Right cardiac atrium (tissue), 5 donors: ENCODE results near the gene FBXO7. TPM values are rescaled to one million over a fixed set of nuclear protein-coding genes. Genes with fewer than 3 reads are reported as not detected.
"Not testable (repeated sequence)": the region's sequence is repeated elsewhere in the genome, so short reads cannot be mapped to it uniquely, and the experiment has no call there.

ENCODE experiments used
- ATAC-seq, 2 donors: fragments of 200-7000 bp; cut with Tn5 transposase; one replicate each; pipeline versions ENCODE4 v1.8.0 to v1.9.1; 2020; ENCODE audit warnings: moderate library complexity in 2 of 2, mild to moderate bottlenecking in 1 of 2
- DNase-seq, 3 donors: peaks; one replicate each; pipeline ENCODE4 v3.0.0-alpha.2; 2020
- H3K27ac ChIP-seq: one replicate; pipeline ENCODE4 v1.5.1; 2013; ENCODE audit warnings: mild to moderate bottlenecking, low read length, control low read depth, moderate library complexity
- H3K27me3 ChIP-seq: one replicate; pipeline ENCODE4 v1.6.1; 2013; ENCODE audit not compliant: control insufficient read depth, insufficient read depth
- H3K4me1 ChIP-seq: one replicate; pipeline ENCODE4 v1.6.1; 2013; ENCODE audit warnings: low read length; ENCODE audit not compliant: control insufficient read depth, insufficient read depth
- H3K4me3 ChIP-seq: one replicate; pipeline ENCODE4 v1.5.1; 2013; ENCODE audit warnings: low read length, control low read depth
- H3K9me3 ChIP-seq: one replicate; pipeline ENCODE4 v1.6.1; 2013; ENCODE audit warnings: low read length; ENCODE audit not compliant: control insufficient read depth
- WGBS: extraction: QIAGEN DNeasy Blood & Tissue Kit; methylation state at CpG from one replicate; pipeline ENCODE4 v1.1.7; 2013; 5-methylcytosine and 5-hydroxymethylcytosine counted together
- intact Hi-C, 4 donors: fragments of 100-400 bp; cut with DNase I; formaldehyde crosslinking; loops; one replicate each; pipeline versions ENCODE4 v1.11.0 to v1.14.0; 2022 to 2023
- polyA plus RNA-seq: library from polyadenylated mRNA; stranded (reverse); fragments of 200-250 nt; gene quantifications from one replicate; pipeline ENCODE4 v1.2.3, GENCODE V29; 2013
- total RNA-seq, 4 donors: library from RNA; stranded (reverse); fragmentation: NEBNext Ultra II Directional; extraction: Animal tissue kit (Norgen Biotek cat#: 25700); gene quantifications; one replicate each; pipeline ENCODE4 v1.2.1, GENCODE V29; 2021
- donor health status: healthy with polysubstance abuse.
- donor health status: DM: no; HTN: yes; CAD: no.
- donor health status: DM: no; HTN: no; CAD: no.
- donor health status: DM: no; HTN: yes; CAD: no; lungs with severe emphysema.
- donor health status: DM: yes; HTN: yes; CAD: no.

Gene FBXO7
- total and polyA plus RNA-seq, 5 donors, result 38.0 to 52.9 (median 49.1) TPM

DNA sequence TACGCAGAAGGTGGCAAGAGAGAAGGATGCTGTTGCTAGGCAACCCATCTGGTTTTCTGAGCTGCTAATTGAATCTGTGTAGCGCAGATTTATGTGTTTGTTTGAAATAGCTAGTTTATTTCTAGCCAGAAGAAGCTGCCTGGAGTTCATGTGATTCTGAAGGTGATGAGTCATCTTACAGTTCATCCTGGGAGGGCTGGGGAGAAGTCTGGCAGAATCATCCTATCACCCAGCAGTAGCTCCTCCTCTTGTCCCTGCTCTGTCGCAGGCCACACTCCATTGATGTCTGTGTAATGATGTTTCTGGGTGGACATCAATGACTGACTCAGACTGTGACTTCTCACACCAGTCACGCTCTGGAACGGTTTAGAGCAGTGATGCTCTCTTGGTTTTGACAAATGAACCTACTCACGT lies 4.8 kb upstream of the FBXO7 start:
- Histone ChIP-seq H3K4me3 (no peak overlapping the region), H3K9me3 (no peaks in the 10 kb centered on the region), H3K4me1 (peaks cover 4% of the 10 kb centered on the region), H3K27me3 (no peaks in the 10 kb centered on the region), H3K27ac (no peak overlapping the region)
- ATAC-seq, result no peak
- intact Hi-C loops, result loop anchor here in 1 of 4 donors (10.0 kb wide), 1 partner anchor 55 kb away; the partner anchor contains the start of gene RTCB
- WGBS, result 46% methylated on average over 6 of the region's 6 CpGs
- DNase-seq, result no peak

DNA sequence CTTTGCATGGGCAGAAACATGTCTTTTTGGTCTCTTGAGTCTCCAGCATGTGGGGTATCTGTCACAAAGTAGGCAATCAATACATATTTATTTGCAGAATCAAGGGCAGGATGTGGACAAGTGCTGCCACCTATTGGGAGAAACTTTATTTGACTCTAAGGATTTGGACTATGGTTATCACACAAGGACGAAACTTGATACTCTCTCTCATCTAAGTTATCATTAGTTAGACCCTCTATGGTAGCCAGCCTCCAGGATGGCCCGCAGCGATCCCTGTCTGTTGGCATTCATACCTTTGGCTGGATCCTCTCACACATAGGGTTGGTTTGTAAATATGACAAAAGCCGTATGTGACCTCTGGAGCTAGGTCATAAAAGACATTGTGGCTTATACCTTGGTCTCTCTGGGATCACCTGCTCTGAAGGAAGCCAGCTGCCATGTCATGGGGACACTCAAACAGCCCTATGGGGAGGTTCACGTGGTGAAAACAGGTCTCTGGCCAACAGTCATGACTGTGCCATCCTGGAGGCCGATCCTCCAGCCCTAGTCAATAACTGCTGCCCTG lies 1.1 kb upstream of the FBXO7 start:
- ATAC-seq, result peak in 1 of 2 donors; percentile 3
- Histone ChIP-seq H3K27ac (peak overlapping the region; percentile 39), H3K4me1 (peaks cover 7% of the 10 kb centered on the region), H3K27me3 (no peaks in the 10 kb centered on the region), H3K9me3 (no peaks in the 10 kb centered on the region), H3K4me3 (no peak overlapping the region)
- peak in 2 of 3 donors; percentile 13 to 50 for DNase-seq
- intact Hi-C loops, result loop anchor here in 1 of 4 donors (10.0 kb wide), 1 partner anchor 59 kb away; the partner anchor contains the start of gene RTCB
- 31% methylated on average over 6 of the region's 6 CpGs for WGBS

DNA sequence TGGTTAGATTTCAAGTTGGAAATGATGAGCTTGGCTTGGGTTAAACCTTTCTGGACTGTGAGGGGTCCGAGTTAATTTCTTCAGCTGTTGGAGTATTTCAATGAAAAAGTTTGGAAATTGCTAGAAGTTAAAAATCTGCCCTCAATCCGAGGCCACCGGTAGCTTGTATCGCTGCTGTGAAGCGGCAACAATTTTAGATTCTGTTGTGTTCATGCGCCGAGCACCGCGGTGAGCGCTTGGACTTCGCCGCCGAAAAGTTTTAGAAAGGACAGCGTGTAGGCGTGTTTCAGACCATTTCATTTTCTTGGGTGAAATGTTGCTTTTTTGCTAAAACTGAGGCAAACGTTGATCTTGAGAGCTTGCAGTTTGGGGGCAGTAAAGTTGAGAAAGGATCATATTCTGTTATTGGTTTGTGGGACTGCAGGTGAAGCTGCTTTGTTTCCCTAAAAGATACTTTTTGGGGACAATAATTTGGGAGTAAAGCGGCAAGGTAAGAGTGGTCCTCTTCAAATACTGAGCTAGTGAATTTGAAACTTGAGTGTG lies 928 bp downstream of the FBXO7 start:
- H3K9me3 ChIP-seq, result no peaks in the 10 kb centered on the region
- H3K4me1 ChIP-seq, result peaks cover 7% of the 10 kb centered on the region
- ATAC-seq (peak in 1 of 2 donors; percentile 26), DNase-seq (peak; percentile 21 to 67 (median 66))
- H3K27me3 ChIP-seq, result no peaks in the 10 kb centered on the region
- H3K27ac ChIP-seq, result peak overlapping the region; percentile 77
- intact Hi-C loops, result loop anchor here in 1 of 4 donors (10.0 kb wide), 1 partner anchor 61 kb away; the partner anchor contains the start of gene RTCB
- H3K4me3 ChIP-seq, result peak overlapping the region; percentile 60
- WGBS, result under 1% methylated on average over 17 of the region's 17 CpGs

DNA sequence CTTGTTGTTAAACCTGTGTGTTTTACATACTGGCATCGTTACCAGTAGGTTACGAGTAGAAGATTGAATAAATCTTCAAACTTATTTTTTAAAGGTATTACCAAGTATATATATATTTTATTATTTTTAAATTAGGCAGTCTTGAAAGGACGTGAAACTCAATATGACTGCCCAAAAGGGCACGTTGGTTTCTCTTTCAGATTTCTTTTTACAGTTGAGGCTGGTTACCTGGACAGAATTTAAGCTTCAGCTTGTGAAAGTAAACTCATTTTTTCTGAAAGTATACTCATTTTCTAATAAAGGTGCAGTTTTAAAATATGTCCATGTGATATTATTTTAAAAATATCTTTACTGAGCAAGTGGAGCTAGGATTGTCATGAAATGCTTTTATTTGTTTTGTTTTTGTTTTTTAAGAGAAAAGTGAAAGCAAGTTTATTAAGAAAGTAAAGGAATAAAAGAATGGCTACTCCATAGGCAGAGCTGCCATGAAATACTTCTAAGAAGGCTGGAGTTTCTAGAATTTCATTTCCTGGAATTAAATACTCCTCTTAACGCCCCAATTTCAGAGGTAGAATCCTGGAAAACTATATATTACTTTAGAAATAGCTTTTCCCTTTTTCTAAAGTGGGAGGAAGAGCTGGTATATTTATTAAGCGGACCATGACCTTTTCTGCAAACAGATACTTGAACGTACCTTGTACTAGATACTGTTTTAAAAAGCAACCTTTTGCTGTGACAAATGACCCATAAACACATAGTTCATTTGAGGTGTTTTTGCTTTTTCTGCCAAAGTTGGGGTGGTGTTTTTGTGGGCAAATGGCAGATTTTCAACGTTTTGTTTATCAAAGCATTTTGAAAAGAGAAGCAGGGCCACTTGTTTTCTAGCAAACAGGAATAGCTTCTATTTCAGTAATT lies 1.9 kb downstream of the FBXO7 start:
- ATAC-seq (no peak), DNase-seq (no peak)
- no peaks in the 10 kb centered on the region for H3K27me3 ChIP-seq
- 25% methylated on average over 8 of the region's 8 CpGs for WGBS
- H3K4me3 ChIP-seq, result peak overlapping the region; percentile 60
- intact Hi-C loops, result loop anchor here in 1 of 4 donors (10.0 kb wide), 1 partner anchor 62 kb away; the partner anchor contains the start of gene RTCB
- H3K9me3 ChIP-seq, result no peaks in the 10 kb centered on the region
- peaks cover 7% of the 10 kb centered on the region for H3K4me1 ChIP-seq
- no peak overlapping the region for H3K27ac ChIP-seq

DNA sequence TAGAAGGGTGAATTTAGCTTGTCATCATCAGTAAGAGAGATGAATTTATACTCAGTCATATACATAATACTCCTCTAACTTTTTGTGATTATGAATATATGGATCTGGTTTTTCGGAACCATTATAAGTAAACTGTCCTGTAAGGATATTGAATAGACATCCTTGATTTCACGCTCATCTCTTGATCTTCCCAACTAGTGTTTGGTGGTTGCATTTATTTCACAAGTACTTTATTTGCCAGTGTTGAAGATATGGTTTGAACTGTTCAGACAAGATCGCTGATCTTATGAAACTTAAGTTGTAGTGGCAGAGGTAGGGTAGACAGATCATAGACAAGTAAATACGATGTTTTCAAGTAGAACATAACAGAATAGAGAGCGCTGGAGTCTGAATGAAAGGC lies 3.0 kb downstream of the FBXO7 start:
- intact Hi-C loops, result loop anchor here in 1 of 4 donors (10.0 kb wide), 1 partner anchor 63 kb away; the partner anchor contains the start of gene RTCB
- ATAC-seq (no peak), DNase-seq (no peak)
- Histone ChIP-seq H3K27me3 (no peaks in the 10 kb centered on the region), H3K27ac (no peak overlapping the region), H3K9me3 (no peaks in the 10 kb centered on the region), H3K4me1 (peaks cover 7% of the 10 kb centered on the region), H3K4me3 (no peak overlapping the region)
- WGBS, result 93% methylated on average over 5 of the region's 5 CpGs

DNA sequence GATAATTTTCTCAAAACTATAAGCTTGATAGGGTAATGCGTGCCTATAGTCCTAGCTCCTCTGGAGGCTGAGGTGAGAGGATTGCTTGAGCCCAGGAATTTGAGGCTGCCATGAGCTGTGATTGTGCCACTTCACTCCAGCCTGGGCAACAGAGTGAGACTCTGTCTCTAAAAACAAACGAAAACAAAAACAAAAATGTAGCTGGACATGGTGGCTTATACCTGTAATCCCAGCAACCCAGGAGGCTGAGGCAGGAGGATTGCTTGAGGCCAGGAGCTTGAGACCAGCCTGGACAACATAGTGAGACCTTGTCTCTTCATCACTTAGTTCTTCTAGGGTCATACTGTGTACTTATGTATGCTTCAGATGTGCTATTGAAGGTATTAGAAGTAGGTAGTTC lies 3.9 kb downstream of the FBXO7 start:
- 96% methylated on average over 2 of the region's 2 CpGs for WGBS
- H3K4me1 ChIP-seq, H3K4me3 ChIP-seq, H3K27me3 ChIP-seq, H3K27ac ChIP-seq, DNase-seq, ATAC-seq, H3K9me3 ChIP-seq: not testable (repeated sequence)
- intact Hi-C loops, result loop anchor here in 1 of 4 donors (10.0 kb wide), 1 partner anchor 64 kb away; the partner anchor contains the start of gene RTCB

DNA sequence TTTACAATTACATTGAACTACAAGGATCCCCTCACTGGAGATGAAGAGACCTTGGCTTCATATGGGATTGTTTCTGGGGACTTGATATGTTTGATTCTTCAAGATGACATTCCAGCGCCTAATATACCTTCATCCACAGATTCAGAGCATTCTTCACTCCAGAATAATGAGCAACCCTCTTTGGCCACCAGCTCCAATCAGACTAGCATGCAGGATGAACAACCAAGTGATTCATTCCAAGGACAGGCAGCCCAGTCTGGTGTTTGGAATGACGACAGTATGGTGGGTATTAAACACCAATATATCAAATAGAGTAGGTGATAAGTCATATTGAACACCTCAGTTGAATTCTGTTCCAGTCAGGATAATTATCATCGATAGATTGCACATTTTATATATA lies 4.4 kb downstream of the FBXO7 start:
- no peak for DNase-seq
- no peak for ATAC-seq
- Histone ChIP-seq H3K4me1 (peaks cover 2% of the 10 kb centered on the region), H3K27me3 (no peaks in the 10 kb centered on the region), H3K9me3 (no peaks in the 10 kb centered on the region), H3K27ac (no peak overlapping the region), H3K4me3 (no peak overlapping the region)
- intact Hi-C loops, result loop anchor here in 1 of 4 donors (10.0 kb wide), 1 partner anchor 64 kb away; the partner anchor contains the start of gene RTCB
- 95% methylated on average over 3 of the region's 3 CpGs for WGBS

DNA sequence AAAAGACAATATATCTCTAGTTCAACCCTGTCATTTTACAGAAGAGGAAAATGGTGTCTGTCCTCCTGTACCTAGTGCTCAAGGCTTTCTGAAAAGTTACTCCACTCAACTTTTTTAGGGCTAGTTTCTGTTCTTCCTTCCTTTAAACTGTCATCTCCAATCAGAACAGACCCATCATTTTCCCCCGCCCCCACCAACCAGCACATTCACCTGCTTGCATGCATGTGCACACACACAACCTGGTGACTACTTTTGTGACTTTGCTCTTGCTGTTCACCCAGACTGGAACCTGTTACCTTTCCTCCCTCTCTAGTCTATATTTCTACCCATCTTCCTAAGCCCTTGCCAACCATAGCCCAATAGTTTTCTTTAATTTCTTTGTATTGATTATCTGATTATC lies 5.6 kb downstream of the FBXO7 start:
- intact Hi-C loops, result no loop called here
- H3K27me3 ChIP-seq, result no peaks in the 10 kb centered on the region
- no peak for ATAC-seq
- H3K4me3 ChIP-seq, result no peak overlapping the region
- no peak overlapping the region for H3K27ac ChIP-seq
- WGBS, result 100% methylated on average over 1 of the region's 1 CpG
- no peaks in the 10 kb centered on the region for H3K9me3 ChIP-seq
- peaks cover 2% of the 10 kb centered on the region for H3K4me1 ChIP-seq
- no peak for DNase-seq

DNA sequence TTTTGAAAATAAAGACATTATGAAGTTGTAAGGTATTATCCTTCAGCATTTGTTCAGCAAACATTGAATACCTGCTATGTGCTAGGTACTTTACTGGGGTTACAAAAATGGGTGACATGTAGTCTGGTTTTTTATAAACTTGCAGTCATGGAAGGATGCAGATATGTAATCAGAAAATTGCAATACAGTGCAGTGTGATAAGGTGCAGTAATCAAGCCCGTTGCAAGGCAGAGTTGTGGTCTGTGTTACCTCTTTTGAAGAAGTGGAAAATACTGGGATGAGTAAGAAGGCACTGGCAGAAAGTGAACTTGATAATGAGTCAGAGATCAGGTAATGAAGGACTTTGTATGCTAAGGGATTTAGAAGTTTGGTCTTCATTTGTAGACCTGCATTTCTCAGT lies 8.1 kb downstream of the FBXO7 start:
- no peaks in the 10 kb centered on the region for H3K27me3 ChIP-seq
- WGBS, result 52% methylated on average over 1 of the region's 1 CpG
- H3K4me1 ChIP-seq, result peaks cover 2% of the 10 kb centered on the region
- H3K27ac ChIP-seq, result no peak overlapping the region
- DNase-seq, result no peak
- no peak overlapping the region for H3K4me3 ChIP-seq
- no peak for ATAC-seq
- H3K9me3 ChIP-seq, result no peaks in the 10 kb centered on the region
- intact Hi-C loops, result no loop called here

DNA sequence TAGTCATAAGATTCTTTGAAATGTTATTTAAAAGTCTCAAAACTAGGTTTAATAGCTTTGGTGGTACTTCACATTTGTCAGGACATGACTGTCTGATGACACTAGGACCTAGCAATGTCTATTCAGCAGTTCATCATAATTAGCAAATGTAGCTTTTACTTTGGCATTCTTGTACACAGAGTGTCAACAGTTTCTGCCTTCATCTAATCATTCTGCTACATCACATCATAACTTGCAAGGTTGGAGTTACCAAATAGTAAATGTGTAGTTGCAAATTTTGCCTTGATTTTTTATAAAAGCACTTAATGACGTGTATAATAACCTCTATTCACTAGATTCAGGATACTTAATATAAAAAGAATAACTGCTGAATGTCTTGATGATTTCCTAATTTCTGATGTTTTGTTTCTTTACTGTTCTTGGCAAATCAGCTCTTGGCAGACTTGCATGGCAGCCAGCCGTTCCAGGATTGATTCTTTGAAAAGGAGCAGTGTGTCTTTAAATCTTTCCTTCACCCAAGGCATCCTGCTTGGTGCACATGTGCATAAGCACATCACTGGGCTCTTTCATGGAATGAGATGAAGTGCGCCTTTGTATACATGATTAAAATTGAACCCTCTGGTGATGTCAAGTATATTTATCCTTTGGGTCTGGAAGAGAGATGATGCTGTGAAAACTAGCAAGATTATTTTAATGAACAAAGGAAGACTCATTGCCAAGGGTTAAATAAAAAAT lies 12.2 kb downstream of the FBXO7 start:
- no peak overlapping the region for H3K27ac ChIP-seq
- ATAC-seq (no peak), DNase-seq (peak in 1 of 3 donors; percentile 21)
- no peak overlapping the region for H3K4me3 ChIP-seq
- H3K4me1 ChIP-seq, result no peaks in the 10 kb centered on the region
- 71% methylated on average over 3 of the region's 3 CpGs for WGBS
- H3K27me3 ChIP-seq, result no peaks in the 10 kb centered on the region
- H3K9me3 ChIP-seq, result no peaks in the 10 kb centered on the region
- intact Hi-C loops, result no loop called here
